Measurements from ENCODE around the gene ESRRB. TPM values are rescaled to one million over a fixed set of nuclear protein-coding genes. Genes with fewer than 3 reads are reported as not detected.

Gene ESRRB
- total RNA-seq, 1 donor from 2014 or later, result 0.23 TPM

DNA sequence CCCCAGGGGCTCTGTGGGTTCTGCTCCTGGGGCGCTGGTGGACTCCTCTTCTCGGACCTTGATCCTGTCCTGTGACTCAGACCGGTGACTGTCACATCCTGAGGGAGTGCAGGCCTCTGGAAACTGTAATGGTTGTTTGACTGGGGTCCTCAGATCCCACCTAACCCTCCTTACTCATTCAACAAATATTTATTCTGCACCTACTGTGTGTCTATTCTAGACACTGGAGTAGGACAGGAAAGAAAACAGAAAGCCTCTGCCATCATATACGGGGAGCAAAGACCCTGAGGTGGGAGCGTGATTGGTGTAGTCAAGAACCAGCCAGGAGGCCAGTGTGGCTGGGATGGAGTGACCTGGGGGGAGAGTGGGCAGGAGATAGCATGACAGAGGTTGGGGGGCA, 47.6 kb downstream of the ESRRB start:
- H3K9me3 Mint-ChIP-seq, result no peaks in the 10 kb centered on the region
- H3K4me1 Mint-ChIP-seq (ENCODE audit: low read depth), result no peaks in the 10 kb centered on the region
- intact Hi-C loops (cut with micrococcal nuclease), result no loop called here
- DNase-seq (ENCODE audit: low spot score), result no peak
- no peaks in the 10 kb centered on the region for H3K36me3 Mint-ChIP-seq (ENCODE audit: low read depth)
- H3K27ac Mint-ChIP-seq, result no peak overlapping the region
- no peaks in the 10 kb centered on the region for H3K27me3 Mint-ChIP-seq (ENCODE audit: low read depth)
- no peak overlapping the region for H3K4me3 Mint-ChIP-seq (ENCODE audit: low read depth)

DNA sequence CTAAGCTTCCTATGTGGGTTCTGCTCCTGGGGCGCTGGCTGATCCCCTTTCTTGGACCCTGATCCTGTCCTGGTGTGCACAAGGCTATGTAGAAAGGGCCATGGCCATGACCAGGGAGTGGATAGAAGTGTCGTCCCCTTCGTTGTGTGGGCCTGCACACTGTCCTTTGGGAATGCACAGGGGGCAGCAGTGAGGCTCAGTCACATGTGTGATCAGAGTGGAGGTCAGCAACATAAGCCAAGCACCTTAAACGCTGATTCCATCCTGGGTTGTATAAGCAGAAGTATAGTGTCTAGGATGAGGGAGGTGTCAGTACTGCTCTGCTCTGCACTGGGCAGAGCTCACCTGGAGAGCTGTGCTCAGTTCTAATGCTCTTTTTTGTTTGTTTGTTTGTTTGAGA, 48.4 kb downstream of the ESRRB start:
- no peaks in the 10 kb centered on the region for H3K27me3 Mint-ChIP-seq (ENCODE audit: low read depth)
- DNase-seq (ENCODE audit: low spot score), result no peak
- H3K36me3 Mint-ChIP-seq (ENCODE audit: low read depth), result no peaks in the 10 kb centered on the region
- no peaks in the 10 kb centered on the region for H3K9me3 Mint-ChIP-seq
- no peak overlapping the region for H3K4me3 Mint-ChIP-seq (ENCODE audit: low read depth)
- intact Hi-C loops (cut with micrococcal nuclease), result no loop called here
- H3K4me1 Mint-ChIP-seq (ENCODE audit: low read depth), result no peaks in the 10 kb centered on the region
- no peak overlapping the region for H3K27ac Mint-ChIP-seq

DNA sequence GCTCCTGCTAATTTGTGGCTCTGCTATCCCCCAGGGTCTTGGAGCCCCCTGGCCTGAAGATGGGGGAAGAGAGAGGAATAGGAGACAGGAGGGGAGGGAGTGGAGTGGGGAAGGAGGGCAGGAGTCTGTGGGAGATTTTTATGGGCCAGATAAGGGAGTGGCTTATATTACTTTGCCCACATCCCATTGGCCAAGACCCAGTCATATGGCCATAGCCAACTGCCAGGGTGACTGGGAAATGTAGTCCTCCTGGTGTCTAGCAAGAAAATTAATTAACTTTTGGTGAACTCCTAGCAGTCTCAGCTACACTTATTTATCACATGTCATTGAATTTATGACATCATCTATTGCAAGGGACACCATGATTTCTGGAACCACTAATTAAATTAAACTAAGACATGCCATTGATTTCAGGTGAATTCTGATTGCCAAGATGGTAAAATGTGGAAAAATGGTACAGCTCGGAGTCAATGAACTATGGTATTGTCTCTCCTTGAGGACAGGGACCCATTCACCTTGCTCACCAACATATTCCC, 50.3 kb downstream of the ESRRB start:
- Mint-ChIP-seq H3K9me3 (no peaks in the 10 kb centered on the region), H3K4me3 (ENCODE audit: low read depth) (no peak overlapping the region), H3K36me3 (ENCODE audit: low read depth) (no peaks in the 10 kb centered on the region), H3K27ac (no peak overlapping the region), H3K27me3 (ENCODE audit: low read depth) (no peaks in the 10 kb centered on the region), H3K4me1 (ENCODE audit: low read depth) (no peaks in the 10 kb centered on the region)
- DNase-seq (ENCODE audit: low spot score), result no peak
- intact Hi-C loops (cut with micrococcal nuclease), result no loop called here

DNA sequence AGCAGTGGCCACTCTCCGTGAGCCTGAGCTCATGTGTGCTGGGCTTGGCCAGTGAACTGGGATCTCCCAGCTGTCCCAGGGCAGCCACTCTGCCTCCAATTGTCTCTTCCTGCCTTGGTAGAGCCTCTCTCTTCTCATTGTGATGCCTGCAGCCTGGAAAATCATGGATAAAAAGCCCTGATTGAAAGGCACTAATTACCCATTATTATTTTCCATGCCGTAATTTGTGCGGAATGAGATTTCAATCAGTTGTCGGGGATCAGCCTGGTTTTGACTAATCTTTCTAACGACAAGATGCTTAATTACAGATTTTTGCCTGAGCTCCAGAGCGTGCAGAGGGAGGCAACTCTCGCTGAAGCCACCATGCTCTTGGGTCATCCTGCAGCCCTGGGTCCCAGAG, 52.7 kb downstream of the ESRRB start:
- Mint-ChIP-seq H3K27me3 (ENCODE audit: low read depth) (no peaks in the 10 kb centered on the region), H3K4me1 (ENCODE audit: low read depth) (no peaks in the 10 kb centered on the region), H3K4me3 (ENCODE audit: low read depth) (no peak overlapping the region), H3K36me3 (ENCODE audit: low read depth) (no peaks in the 10 kb centered on the region), H3K9me3 (no peaks in the 10 kb centered on the region), H3K27ac (no peak overlapping the region)
- DNase-seq (ENCODE audit: low spot score), result no peak
- intact Hi-C loops (cut with micrococcal nuclease), result no loop called here

DNA sequence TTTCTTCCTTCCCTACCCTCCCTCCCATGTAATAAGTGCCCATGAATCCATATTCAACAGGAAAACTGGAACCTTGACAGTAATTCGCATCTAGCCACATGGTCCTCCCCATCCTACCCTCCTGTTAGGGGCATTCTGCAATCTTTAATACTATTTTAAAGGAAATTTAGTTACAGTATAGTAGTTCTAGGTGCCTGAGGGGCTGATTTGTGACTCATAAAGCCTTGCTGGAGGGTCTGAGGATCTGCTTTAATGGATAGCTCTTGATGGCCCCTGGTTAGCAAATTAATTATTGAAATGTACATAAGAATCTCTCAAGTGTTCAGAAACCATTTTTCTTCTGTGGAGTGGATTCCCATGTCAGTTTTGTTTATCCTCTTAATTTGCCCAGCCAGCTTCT, 54.1 kb downstream of the ESRRB start:
- Mint-ChIP-seq H3K27ac (no peak overlapping the region), H3K36me3 (ENCODE audit: low read depth) (no peaks in the 10 kb centered on the region), H3K27me3 (ENCODE audit: low read depth) (no peaks in the 10 kb centered on the region), H3K4me3 (ENCODE audit: low read depth) (no peak overlapping the region), H3K9me3 (no peaks in the 10 kb centered on the region), H3K4me1 (ENCODE audit: low read depth) (no peaks in the 10 kb centered on the region)
- no peak for DNase-seq (ENCODE audit: low spot score)
- intact Hi-C loops (cut with micrococcal nuclease), result no loop called here

DNA sequence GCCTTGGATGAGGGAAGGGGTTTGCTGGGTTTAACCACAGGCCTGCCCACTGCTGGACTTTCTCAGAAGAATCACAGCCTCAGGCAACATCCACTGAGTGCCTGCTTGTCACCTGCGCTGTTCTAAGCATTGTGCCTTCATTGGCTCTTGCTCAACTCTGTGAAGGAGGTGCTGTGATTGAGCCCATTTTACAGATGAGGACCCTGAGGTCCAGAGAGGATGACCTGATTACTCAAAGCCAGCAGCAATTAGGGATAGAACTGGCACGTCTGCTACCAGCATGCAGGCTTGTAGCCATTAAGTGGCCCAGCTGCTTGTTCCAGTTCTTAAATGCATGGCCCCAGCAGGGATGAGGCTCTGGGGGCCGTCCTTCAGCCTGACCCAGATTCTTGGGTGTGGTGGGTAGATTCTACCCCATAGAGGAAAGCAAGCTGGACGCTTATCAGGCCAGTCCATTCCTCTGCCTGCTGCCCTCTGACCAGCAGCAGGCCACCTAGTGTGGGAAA, 54.6 kb downstream of the ESRRB start:
- Mint-ChIP-seq H3K27ac (no peak overlapping the region), H3K4me3 (ENCODE audit: low read depth) (no peak overlapping the region), H3K4me1 (ENCODE audit: low read depth) (no peaks in the 10 kb centered on the region), H3K9me3 (no peaks in the 10 kb centered on the region), H3K27me3 (ENCODE audit: low read depth) (no peaks in the 10 kb centered on the region), H3K36me3 (ENCODE audit: low read depth) (no peaks in the 10 kb centered on the region)
- intact Hi-C loops (cut with micrococcal nuclease), result no loop called here
- no peak for DNase-seq (ENCODE audit: low spot score)

DNA sequence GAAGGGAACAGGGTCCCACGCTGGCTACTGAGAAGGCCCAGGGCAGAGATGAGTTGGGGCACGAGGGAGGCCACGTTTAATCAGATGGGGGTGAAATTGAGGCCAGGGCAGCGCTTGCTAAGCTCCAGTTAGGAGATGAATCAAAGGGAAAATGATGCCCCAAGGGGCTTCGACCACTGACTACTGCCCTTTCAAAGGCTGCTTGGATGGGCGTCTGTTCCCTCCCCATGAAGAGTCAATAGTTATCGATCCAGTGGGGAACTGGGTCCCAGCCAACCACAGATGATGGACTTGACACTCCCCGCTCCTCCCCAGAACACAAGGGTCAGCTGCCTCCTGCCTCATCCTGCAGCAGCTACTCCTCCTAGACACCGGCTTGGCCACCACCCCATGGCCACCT, 55.6 kb downstream of the ESRRB start:
- no peaks in the 10 kb centered on the region for H3K36me3 Mint-ChIP-seq (ENCODE audit: low read depth)
- no peaks in the 10 kb centered on the region for H3K9me3 Mint-ChIP-seq
- H3K27me3 Mint-ChIP-seq (ENCODE audit: low read depth), result no peaks in the 10 kb centered on the region
- no peak for DNase-seq (ENCODE audit: low spot score)
- intact Hi-C loops (cut with micrococcal nuclease), result no loop called here
- no peaks in the 10 kb centered on the region for H3K4me1 Mint-ChIP-seq (ENCODE audit: low read depth)
- H3K27ac Mint-ChIP-seq, result no peak overlapping the region
- no peak overlapping the region for H3K4me3 Mint-ChIP-seq (ENCODE audit: low read depth)

DNA sequence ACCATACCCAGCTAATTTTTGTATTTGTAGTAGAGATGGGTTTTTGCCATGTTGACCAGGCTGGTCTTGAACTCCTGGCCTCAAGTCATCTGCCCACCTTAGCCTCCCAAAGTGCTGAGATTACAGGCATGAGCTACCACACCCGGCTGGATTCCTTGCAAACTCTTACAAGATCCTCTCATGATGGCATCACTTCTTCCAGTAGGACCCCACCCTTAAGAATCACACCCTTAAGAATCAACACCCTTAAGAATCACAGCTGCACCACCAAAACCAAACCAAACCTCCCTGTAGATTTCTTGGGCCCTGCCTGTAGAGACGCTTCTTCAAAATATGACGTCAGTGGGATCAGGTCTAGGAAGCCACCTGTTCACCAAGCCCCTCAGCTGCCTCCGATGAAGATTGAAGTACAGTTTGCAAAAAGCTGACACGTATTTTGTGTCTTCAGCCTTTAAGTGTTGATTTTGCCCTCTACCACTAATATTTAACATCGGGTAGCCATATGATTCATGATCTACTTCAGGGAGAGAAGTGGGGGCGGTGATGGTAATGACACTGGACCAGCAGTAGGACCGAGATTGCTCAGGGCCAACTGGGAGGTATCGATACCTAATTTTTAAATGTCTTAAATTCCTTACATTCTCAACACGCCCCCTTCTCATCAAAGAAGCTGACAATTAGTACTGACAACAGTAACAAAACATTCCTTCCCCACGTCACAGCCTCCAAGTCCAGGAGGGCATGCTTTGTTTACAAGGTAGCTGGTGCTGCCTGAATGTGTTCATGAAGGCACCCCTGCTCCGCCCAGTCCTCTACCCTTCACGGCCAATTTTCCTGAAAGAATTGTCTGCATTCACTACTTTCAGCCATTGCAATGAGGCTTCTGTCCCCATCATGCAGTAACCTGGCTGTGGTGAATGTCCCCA, 57.2 kb downstream of the ESRRB start:
- DNase-seq (ENCODE audit: low spot score), result no peak
- Mint-ChIP-seq H3K9me3 (no peaks in the 10 kb centered on the region), H3K27ac (no peak overlapping the region)

DNA sequence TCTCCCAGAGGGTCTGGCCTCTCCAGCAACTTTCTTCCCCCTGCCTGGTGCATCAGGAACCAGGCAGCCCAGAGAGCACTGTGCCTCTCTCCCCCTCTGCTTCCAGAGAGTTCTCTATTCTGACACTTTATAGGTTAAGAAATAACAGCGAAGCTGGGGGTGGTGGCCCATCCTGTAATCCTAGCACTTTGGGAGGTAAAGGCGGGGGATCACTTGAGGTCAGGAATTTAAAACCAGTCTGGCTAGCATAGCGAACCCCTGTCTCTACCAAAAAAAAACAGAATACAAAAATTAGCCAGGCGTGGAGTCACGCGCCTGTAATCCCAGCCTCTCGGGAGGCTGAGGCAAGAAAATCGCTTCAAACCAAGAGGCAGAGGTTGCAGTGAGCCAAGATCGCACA, 58.3 kb downstream of the ESRRB start:
- Mint-ChIP-seq H3K36me3 (ENCODE audit: low read depth) (no peaks in the 10 kb centered on the region), H3K9me3 (no peaks in the 10 kb centered on the region), H3K4me1 (ENCODE audit: low read depth) (no peaks in the 10 kb centered on the region), H3K4me3 (ENCODE audit: low read depth) (no peak overlapping the region), H3K27ac (no peak overlapping the region), H3K27me3 (ENCODE audit: low read depth) (no peaks in the 10 kb centered on the region)
- no peak for DNase-seq (ENCODE audit: low spot score)
- intact Hi-C loops (cut with micrococcal nuclease), result no loop called here

More for the DNA sequence above, 57.2 kb downstream of the ESRRB start:
- no peaks in the 10 kb centered on the region for H3K27me3 Mint-ChIP-seq (ENCODE audit: low read depth)
- no peak overlapping the region for H3K4me3 Mint-ChIP-seq (ENCODE audit: low read depth)
- no peaks in the 10 kb centered on the region for H3K36me3 Mint-ChIP-seq (ENCODE audit: low read depth)
- H3K4me1 Mint-ChIP-seq (ENCODE audit: low read depth), result no peaks in the 10 kb centered on the region
- intact Hi-C loops (cut with micrococcal nuclease), result no loop called here

DNA sequence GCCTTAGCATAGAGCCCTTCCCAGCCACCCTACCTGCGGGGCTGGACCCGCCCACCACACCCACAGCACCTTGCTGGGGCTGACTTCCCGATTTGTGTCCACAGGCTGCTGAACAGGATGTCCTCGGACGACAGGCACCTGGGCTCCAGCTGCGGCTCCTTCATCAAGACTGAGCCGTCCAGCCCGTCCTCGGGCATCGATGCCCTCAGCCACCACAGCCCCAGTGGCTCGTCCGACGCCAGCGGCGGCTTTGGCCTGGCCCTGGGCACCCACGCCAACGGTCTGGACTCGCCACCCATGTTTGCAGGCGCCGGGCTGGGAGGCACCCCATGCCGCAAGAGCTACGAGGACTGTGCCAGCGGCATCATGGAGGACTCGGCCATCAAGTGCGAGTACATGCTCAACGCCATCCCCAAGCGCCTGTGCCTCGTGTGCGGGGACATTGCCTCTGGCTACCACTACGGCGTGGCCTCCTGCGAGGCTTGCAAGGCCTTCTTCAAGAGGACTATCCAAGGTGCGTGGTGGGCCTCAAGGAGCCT, 63.4 kb downstream of the ESRRB start:
- Mint-ChIP-seq H3K4me1 (ENCODE audit: low read depth) (no peaks in the 10 kb centered on the region), H3K27me3 (ENCODE audit: low read depth) (no peaks in the 10 kb centered on the region), H3K9me3 (no peaks in the 10 kb centered on the region), H3K36me3 (ENCODE audit: low read depth) (no peaks in the 10 kb centered on the region), H3K4me3 (ENCODE audit: low read depth) (no peak overlapping the region), H3K27ac (no peak overlapping the region)
- intact Hi-C loops (cut with micrococcal nuclease), result no loop called here
- DNase-seq (ENCODE audit: low spot score), result no peak

DNA sequence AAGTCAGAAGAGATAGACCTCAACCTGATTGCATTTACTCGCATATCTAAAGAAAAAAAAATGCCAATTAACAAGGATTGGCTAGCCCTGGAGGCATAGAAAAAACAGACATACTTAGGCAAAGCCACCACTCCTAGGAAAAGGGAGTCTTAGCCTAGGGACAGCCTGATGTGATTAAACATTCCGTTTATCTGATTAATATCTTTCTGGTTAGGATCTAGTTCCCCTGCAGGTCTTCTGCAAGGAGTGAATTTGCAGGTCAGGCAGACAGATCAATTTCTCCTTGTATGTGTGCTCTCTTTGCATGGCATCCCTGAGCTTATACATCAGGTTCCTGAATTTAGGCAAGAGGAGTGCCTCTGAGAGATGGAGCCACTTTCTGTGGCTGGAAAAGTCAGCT, 70.5 kb downstream of the ESRRB start:
- Mint-ChIP-seq H3K4me3 (ENCODE audit: low read depth) (no peak overlapping the region), H3K4me1 (ENCODE audit: low read depth) (no peaks in the 10 kb centered on the region), H3K27ac (no peak overlapping the region), H3K36me3 (ENCODE audit: low read depth) (no peaks in the 10 kb centered on the region), H3K9me3 (no peaks in the 10 kb centered on the region), H3K27me3 (ENCODE audit: low read depth) (peaks cover 6% of the 10 kb centered on the region)
- no peak for DNase-seq (ENCODE audit: low spot score)
- intact Hi-C loops (cut with micrococcal nuclease), result no loop called here

DNA sequence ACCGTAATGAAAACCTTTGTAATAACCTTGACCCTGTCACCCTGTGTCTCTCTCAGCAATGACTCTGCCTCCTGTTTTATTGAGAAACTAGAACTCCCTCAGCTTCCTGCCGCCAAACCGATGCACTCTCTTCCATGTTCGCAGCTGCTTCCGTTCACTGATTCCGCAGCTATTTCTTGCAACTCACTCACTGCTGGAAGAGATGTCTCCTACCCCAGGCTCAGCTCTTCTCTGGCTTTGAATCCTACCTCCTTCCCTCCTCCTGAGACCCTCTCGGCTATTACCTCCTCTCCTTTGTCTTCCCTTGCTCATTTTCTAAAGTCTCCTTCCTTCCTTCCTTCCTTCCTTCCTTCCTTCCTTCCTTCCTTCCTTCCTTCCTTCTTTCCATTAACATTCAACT, 71.0 kb downstream of the ESRRB start:
- Mint-ChIP-seq H3K9me3 (no peaks in the 10 kb centered on the region), H3K27ac (no peak overlapping the region), H3K4me1 (ENCODE audit: low read depth) (no peaks in the 10 kb centered on the region), H3K27me3 (ENCODE audit: low read depth) (peaks cover 6% of the 10 kb centered on the region), H3K4me3 (ENCODE audit: low read depth) (no peak overlapping the region), H3K36me3 (ENCODE audit: low read depth) (no peaks in the 10 kb centered on the region)
- no peak for DNase-seq (ENCODE audit: low spot score)
- intact Hi-C loops (cut with micrococcal nuclease), result no loop called here

DNA sequence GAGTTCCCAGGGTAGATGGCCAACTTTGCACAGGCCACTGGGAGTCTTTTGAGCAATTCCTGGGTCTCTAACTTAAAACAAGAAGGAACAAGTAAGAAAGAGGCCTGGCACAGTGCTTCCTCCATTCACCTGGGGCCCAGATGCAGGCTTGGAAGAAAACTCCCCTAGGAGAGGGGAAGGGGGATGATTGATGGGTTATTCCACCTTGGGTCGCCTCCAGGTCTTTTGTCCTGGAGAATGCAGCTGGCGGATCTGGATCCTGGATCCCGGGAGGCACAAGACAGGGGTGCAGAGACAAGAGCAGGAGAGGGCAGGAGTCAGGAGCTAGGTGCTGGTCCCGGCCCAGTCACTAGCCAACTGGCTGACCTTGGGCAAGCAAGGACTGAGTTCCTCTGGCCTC, 74.5 kb downstream of the ESRRB start:
- intact Hi-C loops (cut with micrococcal nuclease), result loop anchor here (10.0 kb wide), 1 partner anchor 644 kb away; the partner anchor contains the start of gene CIPC
- no peak overlapping the region for H3K4me3 Mint-ChIP-seq (ENCODE audit: low read depth)
- H3K36me3 Mint-ChIP-seq (ENCODE audit: low read depth), result no peaks in the 10 kb centered on the region
- DNase-seq (ENCODE audit: low spot score), result no peak
- no peak overlapping the region for H3K27ac Mint-ChIP-seq
- H3K27me3 Mint-ChIP-seq (ENCODE audit: low read depth), result peaks cover 13% of the 10 kb centered on the region
- no peaks in the 10 kb centered on the region for H3K4me1 Mint-ChIP-seq (ENCODE audit: low read depth)
- H3K9me3 Mint-ChIP-seq, result no peaks in the 10 kb centered on the region

All from activated T-helper 2 cell treated with anti-CD3 and anti-CD28 coated beads, Interferon-gamma antibody, Interleukin-2, Interleukin-4, amounts not matched to agents 10 μg/mL and 5 μg/mL and 100 μg/mL, durations not matched to agents 14 hours and 24 hours and 36 hours (primary cell).